ENCODE measurements around the gene OR52E6.

The OR52E6 gene

DNA sequence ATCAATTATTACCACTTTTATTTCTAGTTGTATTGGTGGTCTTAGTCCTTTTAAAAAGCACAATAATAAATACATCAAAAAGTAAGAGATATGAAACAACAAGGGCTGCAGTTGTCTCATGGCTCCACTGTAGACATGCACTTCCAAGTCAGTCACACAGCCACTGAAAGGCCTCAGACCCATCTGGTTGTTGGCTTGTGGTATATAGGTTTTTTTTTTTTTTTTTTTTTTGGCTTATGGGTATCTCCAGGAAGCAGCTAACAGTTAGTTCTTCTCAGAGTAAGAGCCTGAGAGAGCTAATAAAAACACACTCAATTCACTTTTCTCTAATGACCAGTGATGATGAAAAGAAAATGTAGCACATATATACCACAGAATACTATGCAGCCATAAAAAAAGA lies 6.0 kb upstream of the OR52E6 start:
- DNase-seq (ENCODE audit: low read depth in 1 of 2, low spot score in 1 of 2), result no peak
- H3K27me3 ChIP-seq (ENCODE audit: insufficient read depth, poor library complexity, severe bottlenecking), result no peaks in the 10 kb centered on the region
- H3K4me3 ChIP-seq (replicated peaks; ENCODE audit: insufficient read depth, low read length), result no peak overlapping the region
- no peak overlapping the region for H3K27ac ChIP-seq (replicated peaks)
- TF ChIP-seq, protein P1, sequence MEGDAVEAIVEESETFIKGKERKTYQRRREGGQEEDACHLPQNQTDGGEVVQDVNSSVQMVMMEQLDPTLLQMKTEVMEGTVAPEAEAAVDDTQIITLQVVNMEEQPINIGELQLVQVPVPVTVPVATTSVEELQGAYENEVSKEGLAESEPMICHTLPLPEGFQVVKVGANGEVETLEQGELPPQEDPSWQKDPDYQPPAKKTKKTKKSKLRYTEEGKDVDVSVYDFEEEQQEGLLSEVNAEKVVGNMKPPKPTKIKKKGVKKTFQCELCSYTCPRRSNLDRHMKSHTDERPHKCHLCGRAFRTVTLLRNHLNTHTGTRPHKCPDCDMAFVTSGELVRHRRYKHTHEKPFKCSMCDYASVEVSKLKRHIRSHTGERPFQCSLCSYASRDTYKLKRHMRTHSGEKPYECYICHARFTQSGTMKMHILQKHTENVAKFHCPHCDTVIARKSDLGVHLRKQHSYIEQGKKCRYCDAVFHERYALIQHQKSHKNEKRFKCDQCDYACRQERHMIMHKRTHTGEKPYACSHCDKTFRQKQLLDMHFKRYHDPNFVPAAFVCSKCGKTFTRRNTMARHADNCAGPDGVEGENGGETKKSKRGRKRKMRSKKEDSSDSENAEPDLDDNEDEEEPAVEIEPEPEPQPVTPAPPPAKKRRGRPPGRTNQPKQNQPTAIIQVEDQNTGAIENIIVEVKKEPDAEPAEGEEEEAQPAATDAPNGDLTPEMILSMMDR (IDR thresholded peaks at IDR 0.05; ENCODE audit: insufficient read depth, low read length), result no peak
- TF ChIP-seq SPI1 (IDR thresholded peaks at IDR 0.05; ENCODE audit: borderline replicate concordance, low read depth), result no peak
- TF ChIP-seq, protein P2, sequence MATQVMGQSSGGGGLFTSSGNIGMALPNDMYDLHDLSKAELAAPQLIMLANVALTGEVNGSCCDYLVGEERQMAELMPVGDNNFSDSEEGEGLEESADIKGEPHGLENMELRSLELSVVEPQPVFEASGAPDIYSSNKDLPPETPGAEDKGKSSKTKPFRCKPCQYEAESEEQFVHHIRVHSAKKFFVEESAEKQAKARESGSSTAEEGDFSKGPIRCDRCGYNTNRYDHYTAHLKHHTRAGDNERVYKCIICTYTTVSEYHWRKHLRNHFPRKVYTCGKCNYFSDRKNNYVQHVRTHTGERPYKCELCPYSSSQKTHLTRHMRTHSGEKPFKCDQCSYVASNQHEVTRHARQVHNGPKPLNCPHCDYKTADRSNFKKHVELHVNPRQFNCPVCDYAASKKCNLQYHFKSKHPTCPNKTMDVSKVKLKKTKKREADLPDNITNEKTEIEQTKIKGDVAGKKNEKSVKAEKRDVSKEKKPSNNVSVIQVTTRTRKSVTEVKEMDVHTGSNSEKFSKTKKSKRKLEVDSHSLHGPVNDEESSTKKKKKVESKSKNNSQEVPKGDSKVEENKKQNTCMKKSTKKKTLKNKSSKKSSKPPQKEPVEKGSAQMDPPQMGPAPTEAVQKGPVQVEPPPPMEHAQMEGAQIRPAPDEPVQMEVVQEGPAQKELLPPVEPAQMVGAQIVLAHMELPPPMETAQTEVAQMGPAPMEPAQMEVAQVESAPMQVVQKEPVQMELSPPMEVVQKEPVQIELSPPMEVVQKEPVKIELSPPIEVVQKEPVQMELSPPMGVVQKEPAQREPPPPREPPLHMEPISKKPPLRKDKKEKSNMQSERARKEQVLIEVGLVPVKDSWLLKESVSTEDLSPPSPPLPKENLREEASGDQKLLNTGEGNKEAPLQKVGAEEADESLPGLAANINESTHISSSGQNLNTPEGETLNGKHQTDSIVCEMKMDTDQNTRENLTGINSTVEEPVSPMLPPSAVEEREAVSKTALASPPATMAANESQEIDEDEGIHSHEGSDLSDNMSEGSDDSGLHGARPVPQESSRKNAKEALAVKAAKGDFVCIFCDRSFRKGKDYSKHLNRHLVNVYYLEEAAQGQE (IDR thresholded peaks at IDR 0.05; ENCODE audit: insufficient replicate concordance, low read depth), result no peak
- TF ChIP-seq POLR2AphosphoS5 (IDR thresholded peaks at IDR 0.05; ENCODE audit: low read depth), result no peak
- TF ChIP-seq GABPA (IDR thresholded peaks at IDR 0.05; ENCODE audit: low read depth), result no peak

DNA sequence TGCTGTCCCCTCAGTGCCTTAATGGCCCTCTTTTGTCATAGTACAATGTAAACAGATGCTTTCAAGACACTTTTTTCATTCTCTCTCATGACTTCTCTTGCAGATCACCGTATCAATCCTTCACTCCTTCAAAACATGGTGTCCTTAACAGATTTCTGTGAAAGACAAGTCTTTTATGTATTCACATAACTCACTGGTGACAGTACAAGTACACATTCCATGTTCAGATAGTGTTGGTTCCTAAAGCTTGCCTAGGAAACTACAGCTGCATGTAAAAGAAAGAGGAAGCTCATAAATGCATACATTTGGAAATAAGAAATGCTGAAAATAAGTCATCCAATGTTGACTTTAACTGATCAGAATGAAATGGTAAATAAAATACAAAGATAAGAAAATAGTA lies 5.0 kb upstream of the OR52E6 start:
- Histone ChIP-seq H3K4me3 (replicated peaks; ENCODE audit: insufficient read depth, low read length) (no peak overlapping the region), H3K27ac (replicated peaks) (no peak overlapping the region), H3K27me3 (ENCODE audit: insufficient read depth, poor library complexity, severe bottlenecking) (no peaks in the 10 kb centered on the region)
- TF ChIP-seq, protein P2 (IDR thresholded peaks at IDR 0.05; ENCODE audit: insufficient replicate concordance, low read depth), result no peak
- TF ChIP-seq, protein P1 (IDR thresholded peaks at IDR 0.05; ENCODE audit: insufficient read depth, low read length), result no peak
- no peak for TF ChIP-seq SPI1 (IDR thresholded peaks at IDR 0.05; ENCODE audit: borderline replicate concordance, low read depth)
- TF ChIP-seq GABPA (IDR thresholded peaks at IDR 0.05; ENCODE audit: low read depth), result no peak
- no peak for TF ChIP-seq POLR2AphosphoS5 (IDR thresholded peaks at IDR 0.05; ENCODE audit: low read depth)
- no peak for DNase-seq (ENCODE audit: low read depth in 1 of 2, low spot score in 1 of 2)

DNA sequence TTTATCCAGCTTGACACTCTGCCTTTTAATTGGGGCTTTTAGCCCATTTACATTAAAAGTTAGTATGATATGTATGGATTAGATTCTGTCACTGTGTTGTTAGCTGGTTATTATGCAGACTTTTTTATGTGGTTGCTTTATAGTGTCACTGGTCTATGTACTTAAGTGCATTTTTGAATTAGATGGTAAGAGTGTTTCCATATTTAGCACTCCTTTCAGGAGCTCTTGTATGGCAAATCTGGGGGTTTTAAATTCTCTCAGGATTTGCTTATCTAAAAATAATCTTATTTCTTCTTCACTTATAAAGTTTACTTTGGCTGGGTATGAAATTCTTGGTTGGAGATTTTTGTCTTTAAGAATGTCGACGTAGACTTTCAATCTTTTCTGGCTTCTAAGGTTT lies 4.0 kb downstream of the OR52E6 start:
- TF ChIP-seq, protein P1 (IDR thresholded peaks at IDR 0.05; ENCODE audit: insufficient read depth, low read length), result no peak
- TF ChIP-seq SPI1 (IDR thresholded peaks at IDR 0.05; ENCODE audit: borderline replicate concordance, low read depth) (no peak), GABPA (IDR thresholded peaks at IDR 0.05; ENCODE audit: low read depth) (no peak), POLR2AphosphoS5 (IDR thresholded peaks at IDR 0.05; ENCODE audit: low read depth) (no peak)
- TF ChIP-seq, protein P2 (IDR thresholded peaks at IDR 0.05; ENCODE audit: insufficient replicate concordance, low read depth), result no peak
- Histone ChIP-seq H3K27ac (replicated peaks) (no peak overlapping the region), H3K27me3 (ENCODE audit: insufficient read depth, poor library complexity, severe bottlenecking) (no peaks in the 10 kb centered on the region), H3K4me3 (replicated peaks; ENCODE audit: insufficient read depth, low read length) (no peak overlapping the region)
- DNase-seq (ENCODE audit: low read depth in 1 of 2, low spot score in 1 of 2), result no peak
